GM21717 (cell line): ENCODE measurements around the gene HOXD10.

ENCODE experiments used
- ATAC-seq: cut with Tn5 transposase; IDR thresholded peaks from one replicate; pipeline ENCODE4 v1.9.1; 2021; ENCODE audit warnings: mild to moderate bottlenecking, moderate library complexity; ENCODE audit not compliant: unreplicated experiment

HOXD10 gene

DNA sequence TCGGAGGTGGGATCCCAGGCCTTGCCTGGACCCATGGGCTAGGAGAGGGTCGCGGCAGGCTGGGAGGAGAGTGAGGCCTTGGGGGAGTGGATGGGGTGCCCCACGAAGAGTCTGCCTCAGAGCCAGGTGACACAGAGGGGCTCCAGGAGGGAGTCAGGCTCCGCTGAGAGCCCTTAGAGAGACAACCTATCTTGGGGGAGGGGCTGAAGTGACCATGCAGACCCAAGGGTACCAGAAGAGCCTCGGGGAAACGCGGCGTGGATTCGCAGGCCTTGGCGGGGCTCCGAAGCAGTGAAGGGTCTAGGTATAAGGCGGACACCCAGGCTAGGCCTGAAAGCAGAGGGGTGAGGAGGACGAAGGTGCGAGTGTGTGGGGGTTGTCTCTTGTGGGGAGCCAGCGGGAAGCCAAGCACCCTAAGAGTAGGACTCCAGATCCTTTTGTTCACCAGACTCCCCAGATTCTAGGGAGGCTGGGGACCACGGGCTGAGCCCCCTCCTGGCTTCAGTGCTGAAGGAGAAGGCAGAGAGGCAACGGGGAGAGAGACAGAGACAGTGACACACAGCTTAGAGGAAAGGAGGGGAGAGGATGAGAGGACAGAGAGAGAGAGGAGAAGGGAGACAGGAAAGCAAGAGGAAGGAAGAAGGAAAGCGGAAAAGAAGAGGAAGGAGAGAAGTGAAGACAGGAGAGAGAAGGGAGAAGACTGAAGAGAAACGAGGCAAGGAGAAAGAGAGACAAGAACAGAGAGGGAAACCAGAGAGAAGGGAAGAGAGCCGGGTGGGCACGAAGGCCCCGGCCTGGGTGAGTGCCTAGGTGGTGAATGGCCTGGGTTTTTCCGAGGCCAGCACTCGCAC is 10.6 kb upstream of the HOXD10 start:
- ATAC-seq: no peak

DNA sequence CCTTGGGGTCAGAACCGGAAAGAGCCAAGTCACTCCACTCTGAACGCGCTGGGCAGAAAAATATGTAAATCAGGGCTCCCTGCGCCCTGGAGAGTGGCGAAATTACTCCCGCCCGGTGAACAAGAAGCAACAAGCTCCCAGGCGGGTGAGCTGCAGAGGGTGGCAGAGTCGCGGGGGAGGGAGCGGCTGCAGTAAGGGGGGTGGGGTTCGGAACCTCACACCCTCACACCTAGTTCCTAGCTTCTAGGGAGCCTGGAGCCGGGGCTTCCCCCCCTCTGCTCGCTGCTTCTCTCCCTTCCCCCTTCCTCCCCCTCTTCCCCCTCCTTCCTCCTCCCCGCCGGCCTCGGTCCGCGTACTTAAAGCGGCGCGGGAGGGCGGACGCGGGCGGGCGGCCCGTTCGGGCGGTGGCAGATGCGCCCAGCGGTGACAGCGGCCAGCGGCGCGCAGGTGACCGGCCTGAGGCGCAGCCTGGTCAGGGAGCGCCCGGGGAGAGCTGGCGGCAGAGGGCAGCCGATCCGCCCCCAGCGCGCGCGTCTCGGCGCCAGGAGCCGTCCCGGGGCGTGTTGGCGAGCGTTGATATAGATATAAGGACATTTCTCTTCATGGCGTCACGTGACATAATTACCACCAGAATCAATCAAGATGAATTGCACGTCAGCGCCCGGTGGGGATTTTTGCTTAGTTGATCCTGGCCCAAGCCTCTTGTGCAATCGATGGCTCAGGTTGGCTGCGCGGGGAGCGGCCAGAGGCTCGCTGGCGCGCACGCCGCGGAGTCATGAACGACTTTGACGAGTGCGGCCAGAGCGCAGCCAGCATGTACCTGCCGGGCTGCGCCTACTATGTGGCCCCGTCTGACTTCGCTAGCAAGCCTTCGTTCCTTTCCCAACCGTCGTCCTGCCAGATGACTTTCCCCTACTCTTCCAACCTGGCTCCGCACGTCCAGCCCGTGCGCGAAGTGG is 9.7 kb upstream of the HOXD10 start, which contains the start of gene HOXD11:
Gene HOXD11, plus strand, starts transcription at position 700 of the 959 bp plus-strand sequence. Its CDS starts 76 bp downstream, at position 776.
- no peak for ATAC-seq

DNA sequence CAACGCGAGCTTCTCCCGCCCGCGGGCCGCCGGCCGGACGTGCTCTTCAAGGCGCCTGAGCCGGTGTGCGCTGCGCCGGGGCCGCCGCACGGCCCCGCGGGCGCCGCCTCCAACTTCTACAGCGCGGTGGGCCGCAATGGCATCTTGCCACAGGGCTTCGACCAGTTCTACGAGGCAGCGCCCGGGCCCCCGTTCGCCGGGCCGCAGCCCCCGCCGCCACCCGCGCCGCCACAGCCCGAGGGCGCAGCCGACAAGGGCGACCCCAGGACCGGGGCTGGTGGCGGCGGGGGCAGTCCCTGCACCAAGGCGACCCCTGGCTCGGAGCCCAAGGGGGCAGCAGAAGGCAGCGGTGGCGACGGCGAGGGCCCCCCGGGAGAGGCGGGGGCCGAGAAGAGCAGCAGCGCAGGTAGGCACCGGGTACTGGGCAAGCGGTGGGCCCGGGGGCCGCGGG is 8.8 kb upstream of the HOXD10 start:
- no peak for ATAC-seq

DNA sequence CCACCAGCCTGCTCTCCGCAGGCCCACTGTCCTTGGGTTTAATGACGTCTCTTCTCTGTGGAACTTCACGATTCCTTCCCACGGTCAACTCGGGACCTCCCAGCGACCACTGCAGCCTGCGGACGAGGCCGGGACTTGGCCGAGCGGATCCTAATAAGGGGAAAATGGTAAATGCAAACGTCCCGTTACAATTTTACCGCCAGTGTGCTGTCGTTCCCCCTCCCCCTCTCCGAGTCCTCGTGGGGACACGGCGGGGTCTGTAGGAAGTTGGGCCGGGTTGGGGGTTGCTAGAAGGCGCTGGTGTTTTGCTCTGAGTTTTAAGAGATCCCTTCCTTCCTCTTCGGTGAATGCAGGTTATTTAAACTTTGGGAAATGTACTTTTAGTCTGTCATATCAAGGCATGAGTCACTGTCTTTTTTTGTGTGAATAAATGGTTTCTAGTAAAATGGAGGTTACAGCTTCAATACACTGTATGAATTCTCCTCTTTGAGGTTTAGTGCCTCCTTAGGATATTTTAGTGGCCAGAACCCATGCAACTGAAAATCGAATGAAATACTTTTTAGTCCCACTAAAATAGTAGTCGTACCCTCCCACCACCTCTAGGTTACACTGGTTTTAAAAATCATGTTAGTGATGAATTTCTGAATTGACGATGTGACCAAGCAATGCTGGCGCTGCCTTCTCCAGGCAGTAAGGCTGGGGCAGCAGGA is 7.2 kb upstream of the HOXD10 start:
- ATAC-seq: no peak

DNA sequence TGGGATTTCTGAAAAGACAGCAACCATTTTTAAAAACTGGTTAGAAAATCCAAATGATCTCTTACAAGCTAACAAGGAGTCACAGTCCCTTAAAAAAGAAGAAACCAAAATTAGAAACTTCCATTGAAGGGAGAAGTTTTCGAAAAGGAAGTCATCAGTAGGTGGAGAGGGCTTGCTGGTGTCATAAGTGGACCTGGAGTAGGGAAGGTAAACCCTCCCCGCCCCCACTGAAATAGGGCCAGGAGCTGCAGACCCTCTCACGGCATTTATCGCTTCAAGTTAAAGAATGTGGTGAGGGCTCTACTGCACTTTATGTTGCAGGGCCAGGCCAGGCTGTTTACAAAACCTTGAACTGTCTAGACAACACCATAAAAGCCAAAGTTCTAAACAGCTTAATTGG is 6.6 kb upstream of the HOXD10 start:
- ATAC-seq: no peak

DNA sequence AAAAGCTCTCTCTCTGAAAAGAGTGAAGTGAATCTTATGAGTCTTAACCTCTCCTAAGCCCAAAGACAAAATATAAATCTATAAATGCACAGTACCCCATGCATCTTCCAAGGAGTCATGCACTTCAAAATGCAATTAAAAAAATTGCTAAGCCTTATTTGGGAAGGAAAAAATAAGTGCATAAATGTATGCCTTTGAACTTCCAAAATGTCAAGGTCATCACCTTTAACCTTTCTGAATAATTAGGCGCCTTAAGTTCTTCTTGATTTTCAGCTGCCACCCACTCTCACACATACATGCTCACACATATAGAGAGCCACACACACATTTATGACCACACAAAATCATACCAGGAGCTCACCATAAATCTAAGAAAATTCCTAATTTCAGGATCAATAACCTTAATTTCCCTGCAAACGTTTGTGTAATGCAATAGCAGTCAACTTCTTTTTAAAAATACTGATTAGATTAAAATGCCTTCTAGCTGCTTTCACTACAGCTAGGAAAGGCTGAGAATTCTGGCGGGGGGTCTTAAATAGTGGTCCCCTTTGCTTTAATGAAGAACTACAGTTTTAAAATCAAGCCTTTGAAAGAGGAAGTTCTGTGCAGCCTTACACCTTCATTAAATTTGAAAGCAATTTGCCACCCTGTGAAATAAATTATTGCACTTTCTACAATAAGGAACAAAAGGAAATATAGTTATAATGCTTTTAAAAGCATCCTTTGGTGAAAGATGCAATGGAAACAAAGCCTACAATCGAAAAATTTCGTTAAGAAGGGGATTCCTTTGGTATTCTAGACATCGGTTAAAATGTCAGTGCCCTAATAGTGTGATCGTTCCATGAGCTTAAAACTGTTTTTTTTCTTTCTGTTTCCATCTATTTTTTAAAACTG is 5.9 kb upstream of the HOXD10 start:
- no peak for ATAC-seq

DNA sequence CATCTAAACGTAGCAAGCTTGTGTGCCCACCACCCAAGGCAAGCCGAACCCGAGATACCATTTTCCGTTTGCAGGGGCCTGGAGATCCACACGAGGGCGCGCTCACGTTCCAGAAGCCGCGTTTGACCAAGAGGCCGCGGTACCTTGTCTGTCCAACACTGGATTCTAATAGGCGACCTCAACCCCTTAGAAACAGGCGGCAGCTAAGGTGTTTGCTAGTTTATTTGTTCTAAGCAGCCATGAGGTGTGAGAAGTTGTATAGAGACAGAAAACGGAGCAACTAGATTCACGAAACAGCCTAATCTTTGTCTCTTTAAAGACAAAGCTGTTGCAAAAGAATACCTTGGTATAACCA is 5.3 kb upstream of the HOXD10 start:
- ATAC-seq: no peak

DNA sequence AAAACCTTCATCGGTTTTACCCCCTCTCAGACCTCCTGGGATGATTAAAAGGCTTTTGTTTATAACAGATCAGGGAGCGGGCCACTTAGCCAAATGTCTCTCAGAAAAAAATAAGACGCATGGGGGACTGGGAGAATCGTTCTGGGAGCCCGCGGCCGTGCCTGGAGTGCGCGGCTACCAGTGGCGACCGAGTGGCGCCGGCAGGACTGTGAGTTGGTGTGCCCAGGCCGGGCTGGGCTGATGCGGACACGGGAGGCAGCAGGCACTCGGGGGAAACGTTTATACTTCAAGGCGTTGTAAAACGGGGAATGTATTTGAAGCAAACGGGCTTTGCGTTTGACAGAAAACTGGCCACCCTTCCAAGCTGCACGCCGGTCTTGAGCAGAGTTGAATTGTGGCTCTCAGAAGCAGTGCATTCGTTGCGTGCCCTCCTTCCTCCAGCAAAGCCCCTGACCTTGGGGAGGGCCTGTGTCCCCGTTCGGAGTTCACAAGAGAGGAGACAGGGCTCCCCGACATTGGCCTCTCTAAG is 4.7 kb upstream of the HOXD10 start:
- no peak for ATAC-seq

DNA sequence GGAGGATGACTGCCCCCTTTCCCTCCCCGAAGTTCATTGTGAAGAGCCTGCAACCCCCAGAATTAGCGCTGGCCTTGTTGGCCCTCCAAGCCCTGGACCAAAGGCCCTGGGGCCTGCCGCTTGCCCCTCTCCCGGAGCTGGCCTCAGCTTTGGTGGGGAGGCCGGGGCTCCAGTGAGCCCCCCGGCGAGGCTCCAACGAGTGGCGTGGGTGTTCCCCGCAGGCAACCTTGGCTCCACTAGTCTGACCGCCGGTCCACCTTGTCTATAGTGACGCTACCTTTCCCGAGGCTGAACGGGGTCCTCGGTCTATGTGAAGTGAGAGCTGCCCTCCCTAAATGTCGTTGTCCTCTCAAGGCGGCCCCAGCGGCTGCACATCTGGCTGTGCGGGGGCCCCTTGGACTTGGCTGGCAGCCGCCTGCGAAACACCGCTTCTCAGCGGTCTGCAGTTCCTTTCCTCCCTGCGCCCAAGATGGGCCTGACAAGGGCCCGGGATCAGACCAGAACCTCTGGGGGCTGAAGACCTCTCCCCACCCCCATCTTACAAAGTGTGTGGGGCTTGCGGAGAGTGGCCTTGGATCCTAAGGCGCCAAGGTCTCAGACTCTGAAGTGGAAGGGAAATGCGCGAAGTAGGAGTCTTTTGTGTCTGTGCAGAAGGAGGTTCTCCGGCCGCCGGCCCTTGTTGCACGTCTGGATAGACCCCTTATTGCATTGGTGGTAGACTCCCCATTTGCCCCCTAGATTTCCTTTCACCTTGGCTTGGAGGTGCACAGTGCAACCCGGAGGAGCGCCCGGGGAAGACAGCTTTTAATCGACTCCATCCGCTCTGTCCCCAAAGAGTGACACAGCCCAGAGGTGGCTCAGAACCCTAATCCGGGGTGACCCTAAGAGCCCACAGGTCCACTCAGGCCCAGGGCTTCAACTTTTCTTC is 3.9 kb upstream of the HOXD10 start:
- ATAC-seq: no peak

DNA sequence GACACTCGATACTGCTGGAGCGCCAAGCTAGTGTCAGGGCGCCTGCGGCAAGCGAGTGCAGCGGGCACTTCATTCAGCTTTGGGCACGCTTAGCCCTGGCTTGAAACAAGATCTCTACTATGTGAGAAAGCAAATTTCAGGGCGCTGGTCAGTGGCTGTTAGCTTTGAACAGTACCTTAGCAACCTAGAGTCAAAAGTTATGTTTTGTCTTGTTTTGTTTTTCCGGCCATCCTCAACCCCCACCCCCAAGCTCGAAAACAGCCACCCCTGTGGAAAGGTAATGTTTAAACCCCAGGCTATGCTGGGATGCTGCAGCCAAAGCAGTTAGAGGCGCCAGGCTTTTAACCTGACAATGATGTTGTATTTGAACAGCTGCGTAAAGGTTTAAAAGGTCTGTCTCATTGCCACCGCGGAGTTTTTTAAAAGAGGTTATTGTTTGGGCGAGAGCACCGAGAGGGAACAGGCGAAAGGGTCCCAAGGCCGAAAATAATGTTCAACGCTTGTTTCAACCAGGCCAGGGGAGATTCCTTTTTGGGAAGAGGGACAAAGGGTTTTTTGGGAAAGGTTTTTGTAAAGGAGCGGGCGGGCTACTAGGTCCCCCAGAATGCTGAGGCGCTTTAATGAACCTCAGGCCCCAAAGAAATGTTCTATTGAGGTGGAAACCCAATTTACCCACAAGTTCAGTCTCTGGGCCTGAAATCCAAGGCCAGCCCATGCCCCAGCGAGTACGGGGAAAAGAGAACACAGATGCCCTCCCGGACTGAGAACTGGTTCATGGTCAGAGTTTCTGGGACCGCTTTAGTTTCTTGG is 2.3 kb upstream of the HOXD10 start:
- ATAC-seq: no peak

DNA sequence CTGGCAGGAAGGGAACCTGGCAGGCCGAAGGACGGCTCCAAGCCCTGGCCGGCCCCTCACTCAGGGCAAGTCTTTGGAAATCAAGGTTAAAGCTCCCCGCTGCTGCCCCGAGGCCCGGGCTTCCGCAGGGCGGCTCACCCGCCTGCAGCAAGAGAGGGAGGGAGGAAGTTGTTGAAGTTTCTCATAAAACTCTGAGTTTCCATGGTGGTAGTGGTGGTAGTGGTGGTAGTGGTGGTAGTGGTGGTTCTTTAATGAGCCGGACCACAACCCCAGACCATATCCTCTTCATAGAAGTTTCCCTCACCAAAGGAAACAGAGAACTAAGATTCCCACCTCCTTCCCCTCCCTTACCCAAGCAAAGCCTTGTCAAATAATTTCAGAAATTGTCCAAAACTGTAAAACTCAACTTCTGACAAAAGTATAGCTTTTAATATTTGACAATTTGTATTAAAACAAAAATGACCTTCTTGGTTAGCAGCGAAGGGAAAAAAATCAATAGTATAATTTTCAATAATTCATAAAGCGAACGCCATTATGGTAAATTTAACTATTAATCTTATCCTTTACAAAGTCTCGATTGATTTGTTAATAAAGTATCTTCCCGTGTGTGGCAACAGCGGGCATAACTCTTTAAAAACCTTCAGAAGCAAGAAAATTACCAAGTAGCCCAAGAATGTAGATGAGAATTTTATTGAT is 1.5 kb upstream of the HOXD10 start:
- no peak for ATAC-seq

DNA sequence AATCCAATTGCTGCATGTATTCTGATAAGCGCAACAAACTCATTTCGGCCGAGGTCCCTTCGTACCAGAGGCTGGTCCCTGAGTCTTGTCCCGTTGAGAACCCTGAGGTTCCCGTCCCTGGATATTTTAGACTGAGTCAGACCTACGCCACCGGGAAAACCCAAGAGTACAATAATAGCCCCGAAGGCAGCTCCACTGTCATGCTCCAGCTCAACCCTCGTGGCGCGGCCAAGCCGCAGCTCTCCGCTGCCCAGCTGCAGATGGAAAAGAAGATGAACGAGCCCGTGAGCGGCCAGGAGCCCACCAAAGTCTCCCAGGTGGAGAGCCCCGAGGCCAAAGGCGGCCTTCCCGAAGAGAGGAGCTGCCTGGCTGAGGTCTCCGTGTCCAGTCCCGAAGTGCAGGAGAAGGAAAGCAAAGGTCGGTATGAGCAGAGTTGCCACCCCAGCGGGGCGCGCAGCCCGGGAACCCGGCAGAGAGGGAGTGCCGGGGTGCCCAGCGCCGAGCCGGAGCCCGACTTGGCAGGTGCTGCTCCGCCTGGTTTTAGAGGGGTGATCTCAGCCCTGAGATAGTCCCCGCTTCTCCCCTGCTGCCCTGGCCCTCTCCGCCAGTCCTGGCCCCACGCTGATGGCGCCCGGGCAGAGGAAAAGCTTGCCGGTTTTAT is 714 bp downstream of the HOXD10 start:
- no peak for ATAC-seq

DNA sequence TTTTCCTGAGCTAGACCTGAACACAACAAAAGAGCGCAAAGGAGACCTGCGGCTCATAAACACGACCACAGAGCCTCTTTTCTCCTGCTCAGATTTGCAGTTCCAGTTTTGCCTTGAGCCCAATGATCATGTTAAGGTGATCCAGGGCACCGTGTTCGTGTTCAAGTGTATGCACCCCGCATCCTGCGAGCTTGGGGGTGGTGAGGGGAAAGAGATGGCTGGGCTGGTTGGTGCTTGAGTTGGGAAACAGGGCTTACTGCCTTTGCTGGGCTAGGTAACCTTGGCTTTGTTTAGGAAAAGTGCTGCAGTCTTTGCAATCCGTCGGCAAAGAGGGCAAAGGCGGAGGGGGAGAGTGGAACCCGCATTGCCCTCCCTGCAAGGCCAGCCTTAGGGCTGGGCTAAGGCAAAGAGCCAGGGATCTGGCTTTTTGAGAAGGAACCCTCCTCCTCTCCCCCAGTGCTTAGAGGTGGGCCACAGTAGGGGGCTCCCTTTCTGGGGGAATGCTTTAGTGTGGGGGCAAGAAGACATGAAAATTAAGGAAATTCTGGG is 1.3 kb downstream of the HOXD10 start:
- no peak for ATAC-seq

DNA sequence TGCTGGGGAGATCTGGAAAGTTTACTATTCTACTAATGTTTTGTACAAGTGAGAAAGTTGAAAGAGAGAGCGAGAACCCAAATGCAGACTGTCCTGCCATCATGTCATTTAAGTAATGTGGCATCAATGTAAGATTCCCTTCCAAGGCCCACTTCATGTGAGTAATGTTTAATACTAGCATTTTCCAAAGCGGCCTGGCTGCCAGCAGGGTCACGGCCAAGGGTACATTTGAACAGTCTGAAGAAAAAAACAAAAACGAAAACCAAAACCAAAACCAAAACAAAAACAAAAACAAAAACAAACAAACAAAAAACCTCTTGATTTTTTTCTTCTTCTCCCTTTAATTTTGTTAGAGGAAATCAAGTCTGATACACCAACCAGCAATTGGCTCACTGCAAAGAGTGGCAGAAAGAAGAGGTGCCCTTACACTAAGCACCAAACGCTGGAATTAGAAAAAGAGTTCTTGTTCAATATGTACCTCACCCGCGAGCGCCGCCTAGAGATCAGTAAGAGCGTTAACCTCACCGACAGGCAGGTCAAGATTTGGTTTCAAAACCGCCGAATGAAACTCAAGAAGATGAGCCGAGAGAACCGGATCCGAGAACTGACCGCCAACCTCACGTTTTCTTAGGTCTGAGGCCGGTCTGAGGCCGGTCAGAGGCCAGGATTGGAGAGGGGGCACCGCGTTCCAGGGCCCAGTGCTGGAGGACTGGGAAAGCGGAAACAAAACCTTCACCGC is 2.2 kb downstream of the HOXD10 start:
- no peak for ATAC-seq

DNA sequence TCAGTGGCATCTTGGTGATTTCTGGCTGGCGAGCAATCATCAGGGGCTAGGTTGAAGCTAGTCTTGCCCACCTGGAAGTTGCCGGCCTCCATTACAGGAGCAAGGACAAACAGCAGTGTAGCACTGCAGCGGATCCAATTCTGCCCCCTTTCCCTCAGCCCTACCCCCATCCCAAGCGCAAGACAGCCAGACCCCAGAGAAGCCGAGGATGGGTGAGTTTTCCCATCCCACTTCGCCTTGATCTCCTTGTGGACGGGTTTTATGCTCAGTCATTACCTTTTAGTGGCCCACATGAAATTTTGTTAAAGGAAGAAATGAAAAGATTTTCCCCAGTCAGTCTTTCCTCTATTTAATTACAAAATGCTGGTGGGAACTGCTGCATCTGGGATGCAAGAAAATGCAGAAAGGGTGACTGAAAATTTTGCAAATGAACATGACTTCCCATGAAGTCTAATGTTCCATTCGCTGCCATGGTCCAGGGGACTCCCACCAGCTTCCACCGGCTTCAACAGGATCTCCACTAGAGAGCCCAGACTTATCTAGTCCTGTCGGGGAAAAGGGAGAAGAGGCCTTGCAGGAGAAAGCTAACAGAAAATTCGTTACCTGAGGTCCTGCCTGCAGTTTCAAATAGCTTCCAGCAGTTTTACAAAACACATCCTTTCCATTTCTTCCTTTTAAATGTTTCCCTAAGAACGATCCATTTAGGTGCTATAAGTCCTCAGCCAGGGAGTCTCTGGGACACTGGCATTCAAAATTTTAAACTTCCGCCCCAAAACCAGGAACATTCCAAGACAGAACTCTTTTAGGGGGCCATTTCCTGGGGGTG is 4.0 kb downstream of the HOXD10 start:
- no peak for ATAC-seq
